Loucy (cell line): ENCODE measurements around the gene GRB10.
"Not testable (repeated sequence)": the region's sequence is repeated elsewhere in the genome, so short reads cannot be mapped to it uniquely, and the experiment has no call there.

Source experiments
- EZH2phosphoT487 ChIP-seq: fragments of 200-600 bp; IDR thresholded peaks from 2 replicates; pipeline ENCODE4 v1.6.1; 2018; ENCODE audit warnings: antibody characterized with exemption, mild to moderate bottlenecking, moderate library complexity, borderline replicate concordance
- TF ChIP-seq, protein P1 (sequence below): fragments of 200-600 bp; sonication (generic); conservative IDR thresholded peaks from 2 replicates; pipeline ENCODE4 v1.5.1; 2014; ENCODE audit warnings: mild to moderate bottlenecking, antibody characterized with exemption, low read length

DNA sequence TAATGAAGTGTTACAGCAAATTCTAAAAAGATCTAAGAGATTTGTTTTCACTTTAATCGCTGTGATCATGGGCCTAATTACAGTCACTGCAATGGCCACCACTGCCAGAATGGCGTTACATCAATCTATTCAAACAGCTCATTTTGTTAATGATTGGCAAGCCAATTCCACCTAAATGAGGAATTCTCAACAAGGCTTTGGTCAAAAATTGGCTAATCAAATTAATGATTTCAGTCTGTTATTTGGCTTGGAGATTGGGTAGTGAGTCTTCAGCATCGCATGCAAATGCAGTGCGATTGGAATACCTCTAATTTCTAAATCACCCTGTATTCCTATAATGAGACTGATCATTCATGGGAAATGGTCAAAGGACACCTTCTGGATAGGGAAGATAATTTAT is 200.4 kb downstream of the GRB10 start:
- not testable (repeated sequence) for TF ChIP-seq EZH2phosphoT487
- TF ChIP-seq, protein P1, sequence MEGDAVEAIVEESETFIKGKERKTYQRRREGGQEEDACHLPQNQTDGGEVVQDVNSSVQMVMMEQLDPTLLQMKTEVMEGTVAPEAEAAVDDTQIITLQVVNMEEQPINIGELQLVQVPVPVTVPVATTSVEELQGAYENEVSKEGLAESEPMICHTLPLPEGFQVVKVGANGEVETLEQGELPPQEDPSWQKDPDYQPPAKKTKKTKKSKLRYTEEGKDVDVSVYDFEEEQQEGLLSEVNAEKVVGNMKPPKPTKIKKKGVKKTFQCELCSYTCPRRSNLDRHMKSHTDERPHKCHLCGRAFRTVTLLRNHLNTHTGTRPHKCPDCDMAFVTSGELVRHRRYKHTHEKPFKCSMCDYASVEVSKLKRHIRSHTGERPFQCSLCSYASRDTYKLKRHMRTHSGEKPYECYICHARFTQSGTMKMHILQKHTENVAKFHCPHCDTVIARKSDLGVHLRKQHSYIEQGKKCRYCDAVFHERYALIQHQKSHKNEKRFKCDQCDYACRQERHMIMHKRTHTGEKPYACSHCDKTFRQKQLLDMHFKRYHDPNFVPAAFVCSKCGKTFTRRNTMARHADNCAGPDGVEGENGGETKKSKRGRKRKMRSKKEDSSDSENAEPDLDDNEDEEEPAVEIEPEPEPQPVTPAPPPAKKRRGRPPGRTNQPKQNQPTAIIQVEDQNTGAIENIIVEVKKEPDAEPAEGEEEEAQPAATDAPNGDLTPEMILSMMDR, result not testable (repeated sequence)
